Esophagus muscularis mucosa (tissue), 4 donors: Measurements from ENCODE around the gene FAM131A.

Experiments used
- EP300 ChIP-seq: sonication (generic); formaldehyde crosslinking; IDR thresholded peaks from one replicate; pipeline ENCODE4 v1.6.1; 2017; ENCODE audit warnings: antibody characterized with exemption
- POLR2A ChIP-seq: fragments of 450-650 bp; IDR thresholded peaks from one replicate; pipeline ENCODE4 v1.6.1; 2017; ENCODE audit warnings: antibody characterized with exemption, moderate library complexity, mild to moderate bottlenecking, low read depth
- POLR2AphosphoS5 ChIP-seq, 2 donors: sonication (generic); formaldehyde crosslinking; IDR thresholded peaks; one replicate each; pipeline ENCODE4 v1.6.1; 2017; ENCODE audit warnings: antibody characterized with exemption in 2 of 2
- TF ChIP-seq, protein P1 (sequence below), 3 experiments: fragments of 200-600 bp in 2 of 3; fragments of 450-650 bp in 1 of 3; sonication (generic) in 2 of 3; IDR thresholded peaks; one replicate each; pipeline ENCODE4 v1.5.1; 2017 to 2019; ENCODE audit warnings: antibody characterized with exemption in 3 of 3, mild to moderate bottlenecking in 2 of 3, moderate library complexity in 1 of 3

DNA sequence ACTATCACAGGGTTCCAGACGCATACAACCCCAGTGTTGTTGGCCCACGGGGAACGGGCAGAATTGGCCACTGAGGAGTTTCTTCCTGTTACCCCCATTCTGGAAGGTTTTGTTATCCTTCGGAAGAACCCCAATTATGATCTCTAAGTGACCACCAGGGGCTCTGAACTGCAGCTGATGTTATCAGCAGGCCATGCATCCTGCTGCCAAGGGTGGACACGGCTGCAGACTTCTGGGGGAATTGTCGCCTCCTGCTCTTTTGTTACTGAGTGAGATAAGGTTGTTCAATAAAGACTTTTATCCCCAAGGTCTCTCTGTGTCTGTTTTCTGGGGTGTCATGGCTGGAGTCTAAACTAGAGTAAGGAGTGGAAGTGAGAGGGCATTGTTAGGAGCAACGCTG is 28.7 kb upstream of the FAM131A start:
- TF ChIP-seq, protein P1, sequence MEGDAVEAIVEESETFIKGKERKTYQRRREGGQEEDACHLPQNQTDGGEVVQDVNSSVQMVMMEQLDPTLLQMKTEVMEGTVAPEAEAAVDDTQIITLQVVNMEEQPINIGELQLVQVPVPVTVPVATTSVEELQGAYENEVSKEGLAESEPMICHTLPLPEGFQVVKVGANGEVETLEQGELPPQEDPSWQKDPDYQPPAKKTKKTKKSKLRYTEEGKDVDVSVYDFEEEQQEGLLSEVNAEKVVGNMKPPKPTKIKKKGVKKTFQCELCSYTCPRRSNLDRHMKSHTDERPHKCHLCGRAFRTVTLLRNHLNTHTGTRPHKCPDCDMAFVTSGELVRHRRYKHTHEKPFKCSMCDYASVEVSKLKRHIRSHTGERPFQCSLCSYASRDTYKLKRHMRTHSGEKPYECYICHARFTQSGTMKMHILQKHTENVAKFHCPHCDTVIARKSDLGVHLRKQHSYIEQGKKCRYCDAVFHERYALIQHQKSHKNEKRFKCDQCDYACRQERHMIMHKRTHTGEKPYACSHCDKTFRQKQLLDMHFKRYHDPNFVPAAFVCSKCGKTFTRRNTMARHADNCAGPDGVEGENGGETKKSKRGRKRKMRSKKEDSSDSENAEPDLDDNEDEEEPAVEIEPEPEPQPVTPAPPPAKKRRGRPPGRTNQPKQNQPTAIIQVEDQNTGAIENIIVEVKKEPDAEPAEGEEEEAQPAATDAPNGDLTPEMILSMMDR (IDR thresholded peaks at IDR 0.05), result no peak
- TF ChIP-seq POLR2AphosphoS5 (IDR thresholded peaks at IDR 0.05), result no peak
- TF ChIP-seq POLR2A, result no peak
- TF ChIP-seq EP300, result no peak
